Left lung (tissue), 10 donors: ENCODE data around the gene EME1. TPM values are rescaled to one million over a fixed set of nuclear protein-coding genes. Genes with fewer than 3 reads are reported as not detected.

Experiments
- ATAC-seq: fragments of 200-7000 bp; cut with Tn5 transposase; one replicate; pipeline ENCODE4 v1.9.1; 2020; ENCODE audit warnings: moderate library complexity
- DNase-seq, 4 donors: peaks; one replicate each; pipeline ENCODE4 v3.0.0-alpha.2; 2013 to 2020
- H3K27ac ChIP-seq, 2 donors: fragments of 200-600 bp; sonication (generic) in 1 of 2; one replicate each; pipeline versions ENCODE4 v1.5.0 to v1.8.0; 2020 to 2021
- H3K27me3 ChIP-seq, 2 donors: fragments of 200-600 bp; sonication (generic) in 1 of 2; one replicate each; pipeline versions ENCODE4 v1.5.0 to v1.8.0; 2020 to 2021
- H3K36me3 ChIP-seq, 2 donors: fragments of 200-600 bp; sonication (generic) in 1 of 2; one replicate each; pipeline versions ENCODE4 v1.5.0 to v1.8.0; 2020 to 2021
- H3K4me1 ChIP-seq, 2 donors: fragments of 200-600 bp; one replicate each; pipeline ENCODE4 v1.8.0; 2021
- H3K4me3 ChIP-seq, 2 donors: fragments of 200-600 bp; sonication (generic) in 1 of 2; one replicate each; pipeline versions ENCODE4 v1.5.0 to v1.8.0; 2020 to 2021; ENCODE audit warnings: mild to moderate bottlenecking in 1 of 2
- H3K9me3 ChIP-seq, 2 donors: fragments of 200-600 bp; sonication (generic) in 1 of 2; one replicate each; pipeline versions ENCODE4 v1.5.0 to v1.8.0; 2020 to 2021
- intact Hi-C, 2 donors: fragments of 100-400 bp; cut with DNase I; formaldehyde crosslinking; loops; one replicate each; pipeline versions ENCODE4 v1.11.2 to v1.14.2; 2022
- polyA plus RNA-seq, 6 donors: library from polyadenylated mRNA; unstranded; fragments of 120-200 nt; gene quantifications; one replicate each; pipeline ENCODE4 v1.2.1, GENCODE V29; 2013; ENCODE audit not compliant: insufficient read length in 6 of 6
- total RNA-seq, 2 donors: library from RNA; stranded (reverse); fragmentation: NEBNext Ultra II Directional; extraction: Animal tissue kit (Norgen Biotek cat#: 25700); gene quantifications; one replicate each; pipeline ENCODE4 v1.2.1, GENCODE V29; 2021
- TF ChIP-seq, protein P1 (sequence below), 2 donors: fragments of 200-600 bp; sonication (generic) in 1 of 2; IDR thresholded peaks; one replicate each; pipeline versions ENCODE4 v1.5.0 to v1.8.0; 2021; ENCODE audit warnings: antibody characterized with exemption in 2 of 2
- donor health status: DM: no; HTN: yes; CAD: no.
- donor health status: DM: no; HTN: no; CAD: no.

EME1 gene
- total and polyA plus RNA-seq, 8 donors, result 2.6 to 12.7 (median 10.0) TPM

DNA sequence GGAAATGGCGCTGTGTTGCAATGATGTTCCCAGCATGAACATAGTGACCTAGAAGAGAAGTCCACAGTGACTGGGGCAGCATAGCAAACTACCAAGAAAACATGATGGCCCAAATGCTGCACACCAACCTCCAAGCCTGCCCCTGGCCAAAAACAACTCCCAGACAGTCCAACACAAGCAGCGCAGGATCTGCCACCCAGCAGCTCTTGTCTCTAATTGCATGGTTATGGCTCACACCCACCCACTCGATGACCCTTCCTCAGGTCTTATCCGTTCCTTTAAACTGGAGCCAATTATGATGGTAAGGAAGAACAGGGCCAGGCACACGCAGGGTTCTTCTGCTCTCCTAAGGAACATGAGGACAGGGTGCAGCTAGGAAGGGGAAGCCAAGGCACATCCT, 3.0 kb upstream of the EME1 start:
- ATAC-seq (no peak), DNase-seq (no peak)
- Histone ChIP-seq H3K27me3 (no peaks in the 10 kb centered on the region), H3K27ac (no peak overlapping the region), H3K4me3 (no peak overlapping the region), H3K9me3 (no peaks in the 10 kb centered on the region), H3K4me1 (peaks cover 9 to 19% of the 10 kb centered on the region in 2 donors), H3K36me3 (peaks cover 0 to 57% of the 10 kb centered on the region in 2 donors)
- intact Hi-C loops, result no loop called here
- TF ChIP-seq, protein P1, sequence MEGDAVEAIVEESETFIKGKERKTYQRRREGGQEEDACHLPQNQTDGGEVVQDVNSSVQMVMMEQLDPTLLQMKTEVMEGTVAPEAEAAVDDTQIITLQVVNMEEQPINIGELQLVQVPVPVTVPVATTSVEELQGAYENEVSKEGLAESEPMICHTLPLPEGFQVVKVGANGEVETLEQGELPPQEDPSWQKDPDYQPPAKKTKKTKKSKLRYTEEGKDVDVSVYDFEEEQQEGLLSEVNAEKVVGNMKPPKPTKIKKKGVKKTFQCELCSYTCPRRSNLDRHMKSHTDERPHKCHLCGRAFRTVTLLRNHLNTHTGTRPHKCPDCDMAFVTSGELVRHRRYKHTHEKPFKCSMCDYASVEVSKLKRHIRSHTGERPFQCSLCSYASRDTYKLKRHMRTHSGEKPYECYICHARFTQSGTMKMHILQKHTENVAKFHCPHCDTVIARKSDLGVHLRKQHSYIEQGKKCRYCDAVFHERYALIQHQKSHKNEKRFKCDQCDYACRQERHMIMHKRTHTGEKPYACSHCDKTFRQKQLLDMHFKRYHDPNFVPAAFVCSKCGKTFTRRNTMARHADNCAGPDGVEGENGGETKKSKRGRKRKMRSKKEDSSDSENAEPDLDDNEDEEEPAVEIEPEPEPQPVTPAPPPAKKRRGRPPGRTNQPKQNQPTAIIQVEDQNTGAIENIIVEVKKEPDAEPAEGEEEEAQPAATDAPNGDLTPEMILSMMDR (IDR thresholded peaks at IDR 0.05), result no peak

DNA sequence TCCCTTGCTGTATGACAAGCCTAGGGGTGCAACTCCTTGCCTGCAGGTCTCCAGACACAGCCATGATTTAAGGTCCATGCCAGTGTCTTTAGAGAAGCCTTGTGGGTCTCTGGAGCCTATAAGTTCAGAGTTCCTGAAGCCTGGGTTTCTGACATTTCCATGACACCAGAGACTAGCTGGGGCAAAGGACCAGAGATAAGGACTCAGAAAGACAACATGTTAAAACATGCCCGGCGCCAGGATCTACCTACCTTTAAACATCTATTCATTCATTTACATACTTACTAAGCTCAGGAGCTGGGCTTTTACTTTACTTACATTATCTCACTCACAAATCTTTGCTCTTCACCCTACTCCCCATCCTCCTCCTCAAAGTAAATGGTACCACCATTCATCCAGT, 1.5 kb upstream of the EME1 start:
- H3K9me3 ChIP-seq, result no peaks in the 10 kb centered on the region
- peaks cover 9 to 19% of the 10 kb centered on the region in 2 donors for H3K4me1 ChIP-seq
- no peaks in the 10 kb centered on the region for H3K27me3 ChIP-seq
- DNase-seq (no peak), ATAC-seq (no peak)
- H3K4me3 ChIP-seq, result no peak overlapping the region
- intact Hi-C loops, result no loop called here
- peaks cover 0 to 42% of the 10 kb centered on the region in 2 donors for H3K36me3 ChIP-seq
- TF ChIP-seq, protein P1 (IDR thresholded peaks at IDR 0.05), result no peak
- H3K27ac ChIP-seq, result no peak overlapping the region

DNA sequence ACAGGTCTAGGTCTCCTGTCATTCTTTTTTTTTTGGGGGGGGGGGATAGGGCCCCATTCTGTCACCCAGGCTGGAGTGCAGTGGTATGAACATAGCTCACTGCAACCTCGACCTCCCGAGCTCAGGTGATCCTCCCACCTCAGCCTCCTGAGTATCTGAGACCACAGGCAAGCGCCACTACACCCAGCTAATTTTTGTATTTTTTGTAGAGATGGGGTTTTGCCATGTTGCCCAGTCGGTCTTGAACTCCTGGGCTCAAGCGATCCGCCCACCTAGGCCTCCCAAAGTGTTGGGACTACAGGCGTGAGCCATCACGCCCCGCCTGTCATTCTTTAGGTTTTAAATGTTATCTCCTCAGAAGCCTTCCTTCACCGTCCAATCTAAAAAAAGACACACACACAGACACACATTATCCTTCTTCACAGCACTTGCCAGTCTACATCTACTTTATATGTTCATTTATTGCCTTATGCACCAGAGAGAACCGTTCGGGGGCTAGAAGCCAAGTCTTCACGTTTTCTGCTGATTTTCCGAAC, 739 bp upstream of the EME1 start:
- no peaks in the 10 kb centered on the region for H3K27me3 ChIP-seq
- intact Hi-C loops, result no loop called here
- peak overlapping the region; percentile 64 to 69 for H3K4me3 ChIP-seq
- H3K27ac ChIP-seq, result peak overlapping the region; percentile 91
- no peaks in the 10 kb centered on the region for H3K9me3 ChIP-seq
- peaks cover 0 to 35% of the 10 kb centered on the region in 2 donors for H3K36me3 ChIP-seq
- ATAC-seq (no peak), DNase-seq (no peak)
- TF ChIP-seq, protein P1 (IDR thresholded peaks at IDR 0.05), result no peak
- peaks cover 9 to 19% of the 10 kb centered on the region in 2 donors for H3K4me1 ChIP-seq

DNA sequence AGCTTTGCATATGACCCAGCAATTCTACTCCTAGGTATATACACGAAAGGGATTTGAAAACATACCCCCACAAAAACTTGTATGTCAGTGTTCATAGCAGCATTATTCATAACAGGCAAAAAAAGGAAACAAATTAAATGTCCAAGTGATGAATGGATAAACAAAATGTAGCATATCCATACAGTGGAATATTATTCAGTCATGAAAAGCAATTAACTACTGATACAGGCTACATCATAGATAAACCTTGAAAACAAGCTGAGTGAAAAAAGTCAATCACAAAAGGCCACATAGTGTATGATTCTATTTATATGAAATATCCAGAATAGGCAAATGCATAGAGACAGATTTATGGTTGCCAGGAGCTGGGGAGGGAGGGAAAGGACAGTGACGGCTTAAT, 676 bp downstream of the EME1 start:
- ATAC-seq (no peak), DNase-seq (no peak)
- Histone ChIP-seq H3K9me3 (no peaks in the 10 kb centered on the region), H3K4me3 (peak overlapping the region in 1 of 2 donors; percentile 69), H3K36me3 (peaks cover 0 to 21% of the 10 kb centered on the region in 2 donors), H3K27me3 (no peaks in the 10 kb centered on the region), H3K27ac (no peak overlapping the region), H3K4me1 (peaks cover 9 to 19% of the 10 kb centered on the region in 2 donors)
- TF ChIP-seq, protein P1 (IDR thresholded peaks at IDR 0.05), result no peak
- intact Hi-C loops, result no loop called here

DNA sequence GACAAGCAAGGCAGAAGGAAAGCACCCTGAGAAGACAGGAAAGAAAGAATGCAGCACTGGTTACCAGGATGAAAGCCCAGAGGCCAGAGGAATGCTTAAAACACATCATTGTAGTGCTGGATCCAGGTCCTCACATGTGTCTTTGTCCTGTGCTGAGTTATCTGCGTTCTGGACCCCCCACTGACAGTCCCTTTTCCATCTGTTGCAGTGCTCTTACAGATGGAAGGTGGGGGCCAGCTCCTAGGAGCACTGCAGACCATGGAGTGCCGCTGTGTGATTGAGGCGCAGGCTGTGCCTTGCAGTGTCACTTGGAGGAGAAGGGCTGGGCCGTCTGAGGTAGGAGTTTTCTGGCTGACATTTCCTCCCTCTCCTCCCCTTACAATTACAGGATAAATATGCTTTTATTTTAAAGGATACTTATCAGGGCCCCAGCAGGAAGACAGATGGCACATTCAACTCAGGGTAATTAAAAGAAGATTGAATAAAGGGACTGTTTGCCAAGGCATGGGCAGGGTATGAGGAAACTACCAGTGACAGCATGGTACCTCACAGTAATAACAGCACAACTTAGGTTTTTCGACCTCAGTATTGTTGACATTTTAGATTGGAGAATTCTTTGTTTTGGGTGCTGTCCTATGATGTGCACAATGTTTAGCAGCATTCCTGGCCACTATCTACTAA, 3.0 kb downstream of the EME1 start:
- H3K27ac ChIP-seq, result no peak overlapping the region
- TF ChIP-seq, protein P1 (IDR thresholded peaks at IDR 0.05), result no peak
- no peaks in the 10 kb centered on the region for H3K9me3 ChIP-seq
- peaks cover 0 to 18% of the 10 kb centered on the region in 2 donors for H3K36me3 ChIP-seq
- DNase-seq (no peak), ATAC-seq (no peak)
- intact Hi-C loops, result no loop called here
- peaks cover 9 to 19% of the 10 kb centered on the region in 2 donors for H3K4me1 ChIP-seq
- no peak overlapping the region for H3K4me3 ChIP-seq
- no peaks in the 10 kb centered on the region for H3K27me3 ChIP-seq
